HCT116 (cell line): Measurements from ENCODE around the gene NID2. TPM values are rescaled to one million over a fixed set of nuclear protein-coding genes. Genes with fewer than 3 reads are reported as not detected.

Source experiments
- ATAC-seq: fragments of 200-7000 bp; cut with Tn5 transposase; 2 replicates; pipeline ENCODE4 v1.9.1; 2020; ENCODE audit warnings: mild to moderate bottlenecking, moderate library complexity
- BruUV-seq: library from RNA; stranded (reverse); fragments of 400-500 nt; replicated peaks from 2 replicates; lab custom pipeline; 2021; lab: Mats Ljungman, UMichigan
- CTCF ChIA-PET: fragments of 300-600 bp; sonication (Branson Sonifier 250); formaldehyde crosslinking; loops from one replicate; lab custom pipeline; 2021; ENCODE audit warnings: antibody characterized with exemption; lab: Charles Lee
- POLR2A ChIA-PET: fragments of 300-600, 350-600 bp; sonication (Branson Sonifier 250); formaldehyde crosslinking; loops from one replicate; lab custom pipeline; 2021; ENCODE audit warnings: antibody characterized with exemption; lab: Charles Lee
- RAD21 ChIA-PET, 2 experiments: fragments of 300-600 bp; sonication (Branson Sonifier 250); formaldehyde crosslinking; loops; one replicate each; lab custom pipeline; 2023; ENCODE audit warnings: low total read pairs in 2 of 2; ENCODE audit not compliant: uncharacterized antibody in 2 of 2, unreplicated experiment in 2 of 2, low non-redundant PET in 1 of 2; lab: Charles Lee
- DNase-seq: peaks from one replicate; pipeline ENCODE4 v3.0.0-alpha.2; 2010; ENCODE audit warnings: low read depth, low spot score
- H2AFZ ChIP-seq: fragments of 200-600 bp; shearing (Covaris generic), sonication (generic); 2 replicates; pipeline ENCODE4 v1.6.1; 2017; ENCODE audit warnings: low read depth, mixed run types, mixed read lengths, antibody characterized with exemption, low read length; ENCODE audit not compliant: poor library complexity, severe bottlenecking
- H3K27ac ChIP-seq: 2 replicates; pipeline ENCODE4 v1.5.1; 2012; ENCODE audit warnings: low read depth, low read length
- H3K27me3 ChIP-seq: fragments of 200-600 bp; sonication (generic); 2 replicates; pipeline ENCODE4 v1.6.1; 2016; ENCODE audit warnings: mixed run types, low read length, mixed read lengths; ENCODE audit not compliant: insufficient read depth
- H3K36me3 ChIP-seq, 2 experiments: fragments of 200-500 bp in 1 of 2; fragments of 200-600 bp in 1 of 2; sonication (Bioruptor generic) in 1 of 2; sonication (generic) in 1 of 2; 2 replicates each; pipeline versions ENCODE4 v1.5.1 to v1.6.1; 2014 to 2016; ENCODE audit warnings: low read length in 2 of 2, inconsistent platforms in 1 of 2, mixed read lengths in 1 of 2, mixed run types in 1 of 2; ENCODE audit not compliant: insufficient read depth in 2 of 2, control insufficient read depth in 1 of 2
- H3K4me1 ChIP-seq, 2 experiments: fragments of 200-600 bp in 1 of 2; sonication (generic) in 1 of 2; 2 replicates each; pipeline versions ENCODE4 v1.5.1 to v1.6.1; 2012 to 2017; ENCODE audit warnings: low read length in 2 of 2, inconsistent platforms in 1 of 2, mild to moderate bottlenecking in 1 of 2, mixed read lengths in 1 of 2, mixed run types in 1 of 2, moderate library complexity in 1 of 2; ENCODE audit not compliant: insufficient read depth in 2 of 2, control insufficient read depth in 1 of 2
- H3K4me2 ChIP-seq: fragments of 200-600 bp; sonication (generic); 2 replicates; pipeline ENCODE4 v1.6.1; 2017; ENCODE audit warnings: mixed run types, low read length, mixed read lengths
- H3K4me3 ChIP-seq, 2 experiments: fragments of 200-600 bp in 1 of 2; sonication (generic) in 1 of 2; replicated peaks in 1 of 2; 2 replicates each; pipeline ENCODE4 v1.5.1; 2011 to 2016; ENCODE audit warnings: low read length in 2 of 2, control low read depth in 1 of 2, low read depth in 1 of 2, mild to moderate bottlenecking in 1 of 2, mixed read lengths in 1 of 2, mixed run types in 1 of 2
- H3K79me2 ChIP-seq: fragments of 200-600 bp; sonication (generic); 2 replicates; pipeline ENCODE4 v1.6.1; 2017; ENCODE audit warnings: mild to moderate bottlenecking, mixed run types, low read length, moderate library complexity, mixed read lengths; ENCODE audit not compliant: insufficient read depth
- H3K9ac ChIP-seq: fragments of 200-600 bp; sonication (generic); 2 replicates; pipeline ENCODE4 v1.6.1; 2016; ENCODE audit warnings: low read length, mixed read lengths
- H3K9me2 ChIP-seq: fragments of 200-600 bp; sonication (generic), shearing (Covaris generic); 2 replicates; pipeline ENCODE4 v1.6.1; 2017; ENCODE audit warnings: mixed run types, mild to moderate bottlenecking, moderate library complexity; ENCODE audit not compliant: insufficient read depth
- H3K9me3 ChIP-seq, 2 experiments: fragments of 200-500 bp in 1 of 2; fragments of 200-600 bp in 1 of 2; sonication (Bioruptor generic) in 1 of 2; sonication (generic) in 1 of 2; 2 replicates each; pipeline ENCODE4 v1.6.1; 2014 to 2017; ENCODE audit warnings: low read length in 2 of 2, mixed read lengths in 2 of 2, inconsistent platforms in 1 of 2, low read depth in 1 of 2, mild to moderate bottlenecking in 1 of 2, mixed run types in 1 of 2, moderate library complexity in 1 of 2; ENCODE audit not compliant: control insufficient read depth in 1 of 2, insufficient read depth in 1 of 2
- H4K20me1 ChIP-seq: fragments of 200-600 bp; sonication (generic), shearing (Covaris generic); 2 replicates; pipeline ENCODE4 v1.6.1; 2017; ENCODE audit warnings: mixed run types, mild to moderate bottlenecking, moderate library complexity; ENCODE audit not compliant: insufficient read depth
- ATF3 ChIP-seq: IDR thresholded peaks from 2 replicates; pipeline ENCODE4 v1.6.1; 2012
- CEBPB ChIP-seq: IDR thresholded peaks from 2 replicates; pipeline ENCODE4 v1.6.1; 2012; ENCODE audit warnings: low read depth
- ELF1 ChIP-seq: IDR thresholded peaks from 2 replicates; pipeline ENCODE4 v1.6.1; 2012; ENCODE audit warnings: low read depth, borderline replicate concordance
- EZH2 ChIP-seq: fragments of 200-600 bp; sonication (generic); IDR thresholded peaks from 2 replicates; pipeline ENCODE4 v1.6.1; 2017; ENCODE audit warnings: antibody characterized with exemption, mixed run types
- EZH2phosphoT487 ChIP-seq: fragments of 200-600 bp; IDR thresholded peaks from 2 replicates; pipeline ENCODE4 v1.6.1; 2018; ENCODE audit warnings: antibody characterized with exemption, borderline replicate concordance
- FOSL1 ChIP-seq: IDR thresholded peaks from 2 replicates; pipeline ENCODE4 v1.6.1; 2012; ENCODE audit warnings: low read depth
- JUND ChIP-seq: IDR thresholded peaks from 2 replicates; pipeline ENCODE4 v1.6.1; 2012
- MAX ChIP-seq: IDR thresholded peaks from 2 replicates; pipeline ENCODE4 v1.6.1; 2012
- POLR2A ChIP-seq: IDR thresholded peaks from 2 replicates; pipeline ENCODE4 v1.7.0; 2011; ENCODE audit warnings: borderline replicate concordance; ENCODE audit not compliant: insufficient read depth, insufficient read length; ENCODE audit errors: extremely low read depth
- POLR2AphosphoS5 ChIP-seq: IDR thresholded peaks from 2 replicates; pipeline ENCODE4 v1.6.1; 2011; ENCODE audit warnings: mild to moderate bottlenecking, low read depth, low read length, moderate library complexity
- SIN3A ChIP-seq: IDR thresholded peaks from 2 replicates; pipeline ENCODE4 v1.6.1; 2012; ENCODE audit warnings: low read depth
- SP1 ChIP-seq: IDR thresholded peaks from 2 replicates; pipeline ENCODE4 v1.6.1; 2012; ENCODE audit warnings: low read depth
- SRF ChIP-seq: IDR thresholded peaks from 2 replicates; pipeline ENCODE4 v1.6.1; 2012; ENCODE audit warnings: low read depth
- TCF7L2 ChIP-seq: IDR thresholded peaks from 2 replicates; pipeline ENCODE4 v1.7.0; 2011; ENCODE audit warnings: borderline replicate concordance, inconsistent platforms; ENCODE audit not compliant: insufficient read depth, insufficient read length; ENCODE audit errors: extremely low read depth
- YY1 ChIP-seq: IDR thresholded peaks from 2 replicates; pipeline ENCODE4 v1.6.1; 2011; ENCODE audit warnings: low read length, low read depth, moderate library complexity, mild to moderate bottlenecking; ENCODE audit not compliant: insufficient replicate concordance; ENCODE audit errors: extremely low read depth
- ZFX ChIP-seq: fragments of 450-650 bp; IDR thresholded peaks from 2 replicates; pipeline ENCODE4 v1.6.1; 2017
- ZNF274 ChIP-seq: fragments of 200-500 bp; sonication (Bioruptor generic); IDR thresholded peaks from 2 replicates; pipeline ENCODE4 v1.6.1; 2014; ENCODE audit warnings: mild to moderate bottlenecking, low read depth, low read length, inconsistent platforms
- intact Hi-C: fragments of 100-400 bp; cut with micrococcal nuclease; formaldehyde crosslinking; loops from 2 replicates; pipeline ENCODE4 v1.10.0; 2022
- total RNA-seq: library from RNA; stranded (reverse); gene quantifications from one replicate; pipeline ENCODE4 v1.2.1, GENCODE V29; 2021; ENCODE audit not compliant: unreplicated experiment
- TF ChIP-seq, protein P1 (sequence below): IDR thresholded peaks from 2 replicates; pipeline ENCODE4 v1.6.1; 2012; ENCODE audit warnings: low read depth
- TF ChIP-seq, protein P2 (sequence below), 3 experiments: fragments of 200-600 bp in 1 of 3; sonication (generic) in 1 of 3; IDR thresholded peaks in 2 of 3; conservative IDR thresholded peaks in 1 of 3; 2 replicates each; pipeline ENCODE4 v1.5.1; 2012 to 2017; ENCODE audit warnings: low read depth in 2 of 3, low read length in 2 of 3, antibody characterized with exemption in 1 of 3, borderline replicate concordance in 1 of 3, control low read depth in 1 of 3, mild to moderate bottlenecking in 1 of 3, mixed read lengths in 1 of 3, mixed run types in 1 of 3, moderate library complexity in 1 of 3; ENCODE audit not compliant: insufficient read depth in 1 of 3
- TF ChIP-seq, protein P3 (sequence below): IDR thresholded peaks from 2 replicates; pipeline ENCODE4 v1.6.1; 2011; ENCODE audit warnings: mild to moderate bottlenecking, low read length, moderate library complexity; ENCODE audit not compliant: insufficient replicate concordance; ENCODE audit errors: extremely low read depth

NID2 gene
- total RNA-seq, 1 experiment from 2014 or later: 0.84 TPM

DNA sequence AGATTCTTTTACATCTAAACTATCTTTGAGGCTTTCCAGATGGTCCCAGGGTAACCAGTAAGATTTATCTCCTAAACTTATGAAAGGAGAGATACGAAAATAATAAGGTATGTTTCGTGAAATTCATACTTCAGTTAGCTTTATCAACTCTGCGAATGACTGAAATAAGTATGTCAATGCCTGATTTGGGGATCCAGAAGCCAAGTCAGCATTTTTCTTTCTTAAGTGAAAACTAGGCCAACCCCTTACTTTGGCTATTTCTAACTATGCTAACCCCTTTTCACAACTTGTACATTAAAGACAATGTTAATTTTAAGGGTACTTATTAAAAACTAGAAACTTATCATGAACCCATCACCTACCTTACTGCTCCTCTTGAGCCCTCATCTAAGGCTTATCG, 26.9 kb upstream of the NID2 start:
- Histone ChIP-seq H3K36me3 (no peaks in the 10 kb centered on the region), H3K4me2 (no peak overlapping the region), H3K4me3 (no peak overlapping the region), H3K79me2 (no peaks in the 10 kb centered on the region), H3K27ac (no peak overlapping the region), H2AFZ (no peak overlapping the region), H3K9ac (no peak overlapping the region), H3K9me3 (no peaks in the 10 kb centered on the region), H3K27me3 (no peaks in the 10 kb centered on the region), H3K4me1 (no peaks in the 10 kb centered on the region), H4K20me1 (no peaks in the 10 kb centered on the region), H3K9me2 (no peaks in the 10 kb centered on the region)
- RAD21 ChIA-PET: no interaction called here
- ATAC-seq (no peak), DNase-seq (no peak)
- TF ChIP-seq POLR2A: no peak
- no peak for TF ChIP-seq MAX
- TF ChIP-seq ATF3: no peak
- TF ChIP-seq, protein P1, sequence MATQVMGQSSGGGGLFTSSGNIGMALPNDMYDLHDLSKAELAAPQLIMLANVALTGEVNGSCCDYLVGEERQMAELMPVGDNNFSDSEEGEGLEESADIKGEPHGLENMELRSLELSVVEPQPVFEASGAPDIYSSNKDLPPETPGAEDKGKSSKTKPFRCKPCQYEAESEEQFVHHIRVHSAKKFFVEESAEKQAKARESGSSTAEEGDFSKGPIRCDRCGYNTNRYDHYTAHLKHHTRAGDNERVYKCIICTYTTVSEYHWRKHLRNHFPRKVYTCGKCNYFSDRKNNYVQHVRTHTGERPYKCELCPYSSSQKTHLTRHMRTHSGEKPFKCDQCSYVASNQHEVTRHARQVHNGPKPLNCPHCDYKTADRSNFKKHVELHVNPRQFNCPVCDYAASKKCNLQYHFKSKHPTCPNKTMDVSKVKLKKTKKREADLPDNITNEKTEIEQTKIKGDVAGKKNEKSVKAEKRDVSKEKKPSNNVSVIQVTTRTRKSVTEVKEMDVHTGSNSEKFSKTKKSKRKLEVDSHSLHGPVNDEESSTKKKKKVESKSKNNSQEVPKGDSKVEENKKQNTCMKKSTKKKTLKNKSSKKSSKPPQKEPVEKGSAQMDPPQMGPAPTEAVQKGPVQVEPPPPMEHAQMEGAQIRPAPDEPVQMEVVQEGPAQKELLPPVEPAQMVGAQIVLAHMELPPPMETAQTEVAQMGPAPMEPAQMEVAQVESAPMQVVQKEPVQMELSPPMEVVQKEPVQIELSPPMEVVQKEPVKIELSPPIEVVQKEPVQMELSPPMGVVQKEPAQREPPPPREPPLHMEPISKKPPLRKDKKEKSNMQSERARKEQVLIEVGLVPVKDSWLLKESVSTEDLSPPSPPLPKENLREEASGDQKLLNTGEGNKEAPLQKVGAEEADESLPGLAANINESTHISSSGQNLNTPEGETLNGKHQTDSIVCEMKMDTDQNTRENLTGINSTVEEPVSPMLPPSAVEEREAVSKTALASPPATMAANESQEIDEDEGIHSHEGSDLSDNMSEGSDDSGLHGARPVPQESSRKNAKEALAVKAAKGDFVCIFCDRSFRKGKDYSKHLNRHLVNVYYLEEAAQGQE: no peak
- TF ChIP-seq SIN3A: no peak
- no peak for TF ChIP-seq FOSL1
- TF ChIP-seq, protein P2, sequence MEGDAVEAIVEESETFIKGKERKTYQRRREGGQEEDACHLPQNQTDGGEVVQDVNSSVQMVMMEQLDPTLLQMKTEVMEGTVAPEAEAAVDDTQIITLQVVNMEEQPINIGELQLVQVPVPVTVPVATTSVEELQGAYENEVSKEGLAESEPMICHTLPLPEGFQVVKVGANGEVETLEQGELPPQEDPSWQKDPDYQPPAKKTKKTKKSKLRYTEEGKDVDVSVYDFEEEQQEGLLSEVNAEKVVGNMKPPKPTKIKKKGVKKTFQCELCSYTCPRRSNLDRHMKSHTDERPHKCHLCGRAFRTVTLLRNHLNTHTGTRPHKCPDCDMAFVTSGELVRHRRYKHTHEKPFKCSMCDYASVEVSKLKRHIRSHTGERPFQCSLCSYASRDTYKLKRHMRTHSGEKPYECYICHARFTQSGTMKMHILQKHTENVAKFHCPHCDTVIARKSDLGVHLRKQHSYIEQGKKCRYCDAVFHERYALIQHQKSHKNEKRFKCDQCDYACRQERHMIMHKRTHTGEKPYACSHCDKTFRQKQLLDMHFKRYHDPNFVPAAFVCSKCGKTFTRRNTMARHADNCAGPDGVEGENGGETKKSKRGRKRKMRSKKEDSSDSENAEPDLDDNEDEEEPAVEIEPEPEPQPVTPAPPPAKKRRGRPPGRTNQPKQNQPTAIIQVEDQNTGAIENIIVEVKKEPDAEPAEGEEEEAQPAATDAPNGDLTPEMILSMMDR (IDR thresholded peaks at IDR 0.05 in 2 of 3, conservative IDR thresholded peaks at IDR 0.05 in 1 of 3; ENCODE audit: borderline replicate concordance in 1 of 3, insufficient read depth in 1 of 3, low read depth in 2 of 3, low read length in 2 of 3): no peak
- no peak for TF ChIP-seq ZNF274
- TF ChIP-seq SP1: no peak
- no peak for TF ChIP-seq ZFX
- no peak for TF ChIP-seq SRF
- TF ChIP-seq TCF7L2: no peak
- no peak for TF ChIP-seq CEBPB
- TF ChIP-seq JUND: no peak
- no peak for TF ChIP-seq YY1
- no peak for TF ChIP-seq POLR2AphosphoS5
- TF ChIP-seq, protein P3, sequence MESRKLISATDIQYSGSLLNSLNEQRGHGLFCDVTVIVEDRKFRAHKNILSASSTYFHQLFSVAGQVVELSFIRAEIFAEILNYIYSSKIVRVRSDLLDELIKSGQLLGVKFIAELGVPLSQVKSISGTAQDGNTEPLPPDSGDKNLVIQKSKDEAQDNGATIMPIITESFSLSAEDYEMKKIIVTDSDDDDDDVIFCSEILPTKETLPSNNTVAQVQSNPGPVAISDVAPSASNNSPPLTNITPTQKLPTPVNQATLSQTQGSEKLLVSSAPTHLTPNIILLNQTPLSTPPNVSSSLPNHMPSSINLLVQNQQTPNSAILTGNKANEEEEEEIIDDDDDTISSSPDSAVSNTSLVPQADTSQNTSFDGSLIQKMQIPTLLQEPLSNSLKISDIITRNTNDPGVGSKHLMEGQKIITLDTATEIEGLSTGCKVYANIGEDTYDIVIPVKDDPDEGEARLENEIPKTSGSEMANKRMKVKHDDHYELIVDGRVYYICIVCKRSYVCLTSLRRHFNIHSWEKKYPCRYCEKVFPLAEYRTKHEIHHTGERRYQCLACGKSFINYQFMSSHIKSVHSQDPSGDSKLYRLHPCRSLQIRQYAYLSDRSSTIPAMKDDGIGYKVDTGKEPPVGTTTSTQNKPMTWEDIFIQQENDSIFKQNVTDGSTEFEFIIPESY: no peak
- no peak for TF ChIP-seq ELF1
- TF ChIP-seq EZH2: no peak
- no peak for TF ChIP-seq EZH2phosphoT487
- POLR2A ChIA-PET: no interaction called here
- no TSS peak for BruUV-seq
- CTCF ChIA-PET: no interaction called here
- intact Hi-C loops: no loop called here
